B cell (primary cell): ENCODE measurements around the gene CCDC9.

Experiments
- EZH2 ChIP-seq: IDR thresholded peaks from 2 replicates; pipeline ENCODE4 v1.6.1; 2012; ENCODE audit warnings: borderline replicate concordance, low read depth, mild to moderate bottlenecking, moderate library complexity, low read length; ENCODE audit not compliant: insufficient read depth, poor library complexity, severe bottlenecking
- TF ChIP-seq, protein P1 (sequence below): fragments of 200-600 bp; IDR thresholded peaks from one replicate; pipeline ENCODE4 v1.8.0; 2022; ENCODE audit warnings: antibody characterized with exemption, mild to moderate bottlenecking

GRCh38 chr19:47264629-47265028, 8.3 kb downstream of the CCDC9 start:
- TF ChIP-seq, protein P1, sequence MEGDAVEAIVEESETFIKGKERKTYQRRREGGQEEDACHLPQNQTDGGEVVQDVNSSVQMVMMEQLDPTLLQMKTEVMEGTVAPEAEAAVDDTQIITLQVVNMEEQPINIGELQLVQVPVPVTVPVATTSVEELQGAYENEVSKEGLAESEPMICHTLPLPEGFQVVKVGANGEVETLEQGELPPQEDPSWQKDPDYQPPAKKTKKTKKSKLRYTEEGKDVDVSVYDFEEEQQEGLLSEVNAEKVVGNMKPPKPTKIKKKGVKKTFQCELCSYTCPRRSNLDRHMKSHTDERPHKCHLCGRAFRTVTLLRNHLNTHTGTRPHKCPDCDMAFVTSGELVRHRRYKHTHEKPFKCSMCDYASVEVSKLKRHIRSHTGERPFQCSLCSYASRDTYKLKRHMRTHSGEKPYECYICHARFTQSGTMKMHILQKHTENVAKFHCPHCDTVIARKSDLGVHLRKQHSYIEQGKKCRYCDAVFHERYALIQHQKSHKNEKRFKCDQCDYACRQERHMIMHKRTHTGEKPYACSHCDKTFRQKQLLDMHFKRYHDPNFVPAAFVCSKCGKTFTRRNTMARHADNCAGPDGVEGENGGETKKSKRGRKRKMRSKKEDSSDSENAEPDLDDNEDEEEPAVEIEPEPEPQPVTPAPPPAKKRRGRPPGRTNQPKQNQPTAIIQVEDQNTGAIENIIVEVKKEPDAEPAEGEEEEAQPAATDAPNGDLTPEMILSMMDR = no peak
- TF ChIP-seq EZH2 = no peak
